Measurements from ENCODE around the gene GMDS.

The GMDS gene

GRCh38 chr6:2179950-2180349 is 65.5 kb downstream of the GMDS start:
- Histone ChIP-seq H3K27ac (ENCODE audit: low read length) (no peak overlapping the region), H3K36me3 (ENCODE audit: control insufficient read depth in 2 of 2, insufficient read depth in 2 of 2, low read length in 2 of 2) (no peaks in the 10 kb centered on the region), H3K27me3 (ENCODE audit: control insufficient read depth in 1 of 2, insufficient read depth in 2 of 2, low read length in 2 of 2) (no peaks in the 10 kb centered on the region), H3K9me3 (ENCODE audit: control insufficient read depth in 2 of 2, low read length in 2 of 2) (no peaks in the 10 kb centered on the region), H3K9ac (ENCODE audit: low read length in 2 of 2) (no peak overlapping the region), H3K4me1 (ENCODE audit: control insufficient read depth, insufficient read depth, low read length) (no peaks in the 10 kb centered on the region), H3K4me3 (ENCODE audit: low read length in 2 of 2) (no peak overlapping the region)

- Histone ChIP-seq H3K36me3 (ENCODE audit: control insufficient read depth in 2 of 2, insufficient read depth in 2 of 2, low read length in 2 of 2) (no peaks in the 10 kb centered on the region), H3K27me3 (ENCODE audit: control insufficient read depth in 1 of 2, insufficient read depth in 2 of 2, low read length in 2 of 2) (no peaks in the 10 kb centered on the region), H3K9ac (ENCODE audit: low read length in 2 of 2) (no peak overlapping the region), H3K4me3 (ENCODE audit: low read length in 2 of 2) (no peak overlapping the region), H3K9me3 (ENCODE audit: control insufficient read depth in 2 of 2, low read length in 2 of 2) (no peaks in the 10 kb centered on the region), H3K4me1 (ENCODE audit: control insufficient read depth, insufficient read depth, low read length) (no peaks in the 10 kb centered on the region), H3K27ac (ENCODE audit: low read length) (no peak overlapping the region)
These were observed 66.2 kb downstream of the GMDS start for GRCh38 chr6:2179241-2179640.

GRCh38 chr6:2178125-2178524 is 67.3 kb downstream of the GMDS start:
- H3K27ac ChIP-seq (ENCODE audit: low read length), result no peak overlapping the region
- H3K9me3 ChIP-seq (ENCODE audit: control insufficient read depth in 2 of 2, low read length in 2 of 2), result no peaks in the 10 kb centered on the region
- H3K9ac ChIP-seq (ENCODE audit: low read length in 2 of 2), result no peak overlapping the region
- no peaks in the 10 kb centered on the region for H3K27me3 ChIP-seq (ENCODE audit: control insufficient read depth in 1 of 2, insufficient read depth in 2 of 2, low read length in 2 of 2)
- no peaks in the 10 kb centered on the region for H3K4me1 ChIP-seq (ENCODE audit: control insufficient read depth, insufficient read depth, low read length)
- H3K36me3 ChIP-seq (ENCODE audit: control insufficient read depth in 2 of 2, insufficient read depth in 2 of 2, low read length in 2 of 2), result no peaks in the 10 kb centered on the region
- no peak overlapping the region for H3K4me3 ChIP-seq (ENCODE audit: low read length in 2 of 2)

GRCh38 chr6:2175825-2176224 is 69.6 kb downstream of the GMDS start:
- Histone ChIP-seq H3K27ac (ENCODE audit: low read length) (no peak overlapping the region), H3K4me1 (ENCODE audit: control insufficient read depth, insufficient read depth, low read length) (no peaks in the 10 kb centered on the region), H3K4me3 (ENCODE audit: low read length in 2 of 2) (no peak overlapping the region), H3K9ac (ENCODE audit: low read length in 2 of 2) (no peak overlapping the region), H3K27me3 (ENCODE audit: control insufficient read depth in 1 of 2, insufficient read depth in 2 of 2, low read length in 2 of 2) (no peaks in the 10 kb centered on the region), H3K9me3 (ENCODE audit: control insufficient read depth in 2 of 2, low read length in 2 of 2) (no peaks in the 10 kb centered on the region), H3K36me3 (ENCODE audit: control insufficient read depth in 2 of 2, insufficient read depth in 2 of 2, low read length in 2 of 2) (no peaks in the 10 kb centered on the region)

- Histone ChIP-seq H3K9me3 (ENCODE audit: control insufficient read depth in 2 of 2, low read length in 2 of 2) (no peaks in the 10 kb centered on the region), H3K36me3 (ENCODE audit: control insufficient read depth in 2 of 2, insufficient read depth in 2 of 2, low read length in 2 of 2) (no peaks in the 10 kb centered on the region), H3K27me3 (ENCODE audit: control insufficient read depth in 1 of 2, insufficient read depth in 2 of 2, low read length in 2 of 2) (no peaks in the 10 kb centered on the region), H3K4me3 (ENCODE audit: low read length in 2 of 2) (no peak overlapping the region), H3K27ac (ENCODE audit: low read length) (no peak overlapping the region), H3K9ac (ENCODE audit: low read length in 2 of 2) (no peak overlapping the region), H3K4me1 (ENCODE audit: control insufficient read depth, insufficient read depth, low read length) (no peaks in the 10 kb centered on the region)
These were observed 72.0 kb downstream of the GMDS start for GRCh38 chr6:2173203-2173961.

GRCh38 chr6:2171728-2172127 is 73.7 kb downstream of the GMDS start:
- no peak overlapping the region for H3K27ac ChIP-seq (ENCODE audit: low read length)
- no peaks in the 10 kb centered on the region for H3K4me1 ChIP-seq (ENCODE audit: control insufficient read depth, insufficient read depth, low read length)
- H3K4me3 ChIP-seq (ENCODE audit: low read length in 2 of 2), result no peak overlapping the region
- H3K36me3 ChIP-seq (ENCODE audit: control insufficient read depth in 2 of 2, insufficient read depth in 2 of 2, low read length in 2 of 2), result no peaks in the 10 kb centered on the region
- no peak overlapping the region for H3K9ac ChIP-seq (ENCODE audit: low read length in 2 of 2)
- no peaks in the 10 kb centered on the region for H3K27me3 ChIP-seq (ENCODE audit: control insufficient read depth in 1 of 2, insufficient read depth in 2 of 2, low read length in 2 of 2)
- H3K9me3 ChIP-seq (ENCODE audit: control insufficient read depth in 2 of 2, low read length in 2 of 2), result no peaks in the 10 kb centered on the region

- Histone ChIP-seq H3K4me1 (ENCODE audit: control insufficient read depth, insufficient read depth, low read length) (no peaks in the 10 kb centered on the region), H3K36me3 (ENCODE audit: control insufficient read depth in 2 of 2, insufficient read depth in 2 of 2, low read length in 2 of 2) (no peaks in the 10 kb centered on the region), H3K9ac (ENCODE audit: low read length in 2 of 2) (no peak overlapping the region), H3K9me3 (ENCODE audit: control insufficient read depth in 2 of 2, low read length in 2 of 2) (no peaks in the 10 kb centered on the region), H3K27me3 (ENCODE audit: control insufficient read depth in 1 of 2, insufficient read depth in 2 of 2, low read length in 2 of 2) (no peaks in the 10 kb centered on the region), H3K27ac (ENCODE audit: low read length) (no peak overlapping the region), H3K4me3 (ENCODE audit: low read length in 2 of 2) (no peak overlapping the region)
These were observed 76.9 kb downstream of the GMDS start for GRCh38 chr6:2168480-2168879.

GRCh38 chr6:2166717-2167116 is 78.7 kb downstream of the GMDS start:
- Histone ChIP-seq H3K27me3 (ENCODE audit: control insufficient read depth in 1 of 2, insufficient read depth in 2 of 2, low read length in 2 of 2) (no peaks in the 10 kb centered on the region), H3K9ac (ENCODE audit: low read length in 2 of 2) (no peak overlapping the region), H3K36me3 (ENCODE audit: control insufficient read depth in 2 of 2, insufficient read depth in 2 of 2, low read length in 2 of 2) (no peaks in the 10 kb centered on the region), H3K9me3 (ENCODE audit: control insufficient read depth in 2 of 2, low read length in 2 of 2) (no peaks in the 10 kb centered on the region), H3K27ac (ENCODE audit: low read length) (no peak overlapping the region), H3K4me1 (ENCODE audit: control insufficient read depth, insufficient read depth, low read length) (no peaks in the 10 kb centered on the region), H3K4me3 (ENCODE audit: low read length in 2 of 2) (no peak overlapping the region)

- H3K27ac ChIP-seq (ENCODE audit: low read length), result no peak overlapping the region
- no peaks in the 10 kb centered on the region for H3K9me3 ChIP-seq (ENCODE audit: control insufficient read depth in 2 of 2, low read length in 2 of 2)
These were observed 80.1 kb downstream of the GMDS start for GRCh38 chr6:2165286-2165685.

GRCh38 chr6:2164481-2164880 is 80.9 kb downstream of the GMDS start:
- Histone ChIP-seq H3K4me1 (ENCODE audit: control insufficient read depth, insufficient read depth, low read length) (no peaks in the 10 kb centered on the region), H3K9me3 (ENCODE audit: control insufficient read depth in 2 of 2, low read length in 2 of 2) (no peaks in the 10 kb centered on the region), H3K27ac (ENCODE audit: low read length) (no peak overlapping the region), H3K4me3 (ENCODE audit: low read length in 2 of 2) (no peak overlapping the region), H3K9ac (ENCODE audit: low read length in 2 of 2) (no peak overlapping the region), H3K36me3 (ENCODE audit: control insufficient read depth in 2 of 2, insufficient read depth in 2 of 2, low read length in 2 of 2) (no peaks in the 10 kb centered on the region), H3K27me3 (ENCODE audit: control insufficient read depth in 1 of 2, insufficient read depth in 2 of 2, low read length in 2 of 2) (no peaks in the 10 kb centered on the region)

More at GRCh38 chr6:2165286-2165685, 80.1 kb downstream of the GMDS start:
- no peaks in the 10 kb centered on the region for H3K36me3 ChIP-seq (ENCODE audit: control insufficient read depth in 2 of 2, insufficient read depth in 2 of 2, low read length in 2 of 2)
- H3K4me1 ChIP-seq (ENCODE audit: control insufficient read depth, insufficient read depth, low read length), result no peaks in the 10 kb centered on the region
- no peak overlapping the region for H3K4me3 ChIP-seq (ENCODE audit: low read length in 2 of 2)
- no peaks in the 10 kb centered on the region for H3K27me3 ChIP-seq (ENCODE audit: control insufficient read depth in 1 of 2, insufficient read depth in 2 of 2, low read length in 2 of 2)
- no peak overlapping the region for H3K9ac ChIP-seq (ENCODE audit: low read length in 2 of 2)

- Histone ChIP-seq H3K27me3 (ENCODE audit: control insufficient read depth in 1 of 2, insufficient read depth in 2 of 2, low read length in 2 of 2) (no peaks in the 10 kb centered on the region), H3K9me3 (ENCODE audit: control insufficient read depth in 2 of 2, low read length in 2 of 2) (no peaks in the 10 kb centered on the region), H3K36me3 (ENCODE audit: control insufficient read depth in 2 of 2, insufficient read depth in 2 of 2, low read length in 2 of 2) (no peaks in the 10 kb centered on the region), H3K4me1 (ENCODE audit: control insufficient read depth, insufficient read depth, low read length) (no peaks in the 10 kb centered on the region), H3K4me3 (ENCODE audit: low read length in 2 of 2) (no peak overlapping the region), H3K9ac (ENCODE audit: low read length in 2 of 2) (no peak overlapping the region), H3K27ac (ENCODE audit: low read length) (no peak overlapping the region)
These were observed 83.3 kb downstream of the GMDS start for GRCh38 chr6:2162079-2162445.
